M059J (cell line): ENCODE results near the gene SPRED3. TPM values are rescaled to one million over a fixed set of nuclear protein-coding genes. Genes with fewer than 3 reads are reported as not detected.

ENCODE experiments used
- DNase-seq: peaks from one replicate; pipeline ENCODE4 v3.0.0-alpha.2; 2012; ENCODE audit warnings: low read depth
- total RNA-seq: library from RNA; depleted of rRNA; stranded (reverse); fragments of >200 nt; shearing (Covaris generic); gene quantifications from 2 replicates; pipeline ENCODE4 v1.2.3, GENCODE V29; 2014

The SPRED3 gene
- total RNA-seq, 1 experiment from 2014 or later, result 3.5 TPM

DNA sequence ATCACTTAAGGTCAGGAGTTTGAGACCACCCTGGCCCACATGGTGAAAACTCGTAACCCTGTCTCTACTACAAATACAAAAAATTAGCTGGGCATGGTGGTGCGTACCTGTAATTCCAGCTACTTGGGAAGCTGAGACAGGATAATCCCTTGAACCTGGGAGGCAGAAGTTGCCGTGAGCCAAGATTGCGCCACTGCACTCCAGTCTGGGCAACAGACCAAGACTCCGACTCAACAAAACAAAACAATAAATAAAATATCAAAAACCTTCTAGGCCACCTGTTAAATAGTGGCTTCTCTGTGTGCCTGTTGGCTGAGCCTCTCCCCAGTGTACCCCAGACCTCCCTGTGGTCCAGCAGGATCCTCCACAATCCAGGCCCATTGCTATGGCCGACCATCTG, 17.4 kb upstream of the SPRED3 start:
- DNase-seq, result no peak

DNA sequence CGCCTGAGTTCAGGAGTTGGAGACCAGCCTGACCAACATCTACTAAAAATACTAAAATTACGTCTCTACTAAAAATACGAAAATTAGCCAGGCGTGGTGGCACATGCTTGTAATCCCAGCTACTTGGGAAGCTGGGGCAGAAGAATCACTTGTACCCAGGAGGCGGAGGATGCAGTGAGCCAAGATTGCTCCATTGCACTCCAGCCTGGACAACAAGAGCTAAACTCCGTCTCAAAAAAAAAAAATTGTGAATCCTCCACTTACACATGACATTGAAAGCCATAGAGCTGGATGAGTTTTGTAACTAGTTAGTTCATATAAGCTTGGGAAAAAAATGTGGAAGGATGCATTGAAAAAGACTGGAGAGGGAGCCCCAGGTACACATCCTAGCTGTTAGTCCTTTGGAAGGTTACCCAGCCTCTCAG, 14.6 kb upstream of the SPRED3 start:
- DNase-seq, result no peak

DNA sequence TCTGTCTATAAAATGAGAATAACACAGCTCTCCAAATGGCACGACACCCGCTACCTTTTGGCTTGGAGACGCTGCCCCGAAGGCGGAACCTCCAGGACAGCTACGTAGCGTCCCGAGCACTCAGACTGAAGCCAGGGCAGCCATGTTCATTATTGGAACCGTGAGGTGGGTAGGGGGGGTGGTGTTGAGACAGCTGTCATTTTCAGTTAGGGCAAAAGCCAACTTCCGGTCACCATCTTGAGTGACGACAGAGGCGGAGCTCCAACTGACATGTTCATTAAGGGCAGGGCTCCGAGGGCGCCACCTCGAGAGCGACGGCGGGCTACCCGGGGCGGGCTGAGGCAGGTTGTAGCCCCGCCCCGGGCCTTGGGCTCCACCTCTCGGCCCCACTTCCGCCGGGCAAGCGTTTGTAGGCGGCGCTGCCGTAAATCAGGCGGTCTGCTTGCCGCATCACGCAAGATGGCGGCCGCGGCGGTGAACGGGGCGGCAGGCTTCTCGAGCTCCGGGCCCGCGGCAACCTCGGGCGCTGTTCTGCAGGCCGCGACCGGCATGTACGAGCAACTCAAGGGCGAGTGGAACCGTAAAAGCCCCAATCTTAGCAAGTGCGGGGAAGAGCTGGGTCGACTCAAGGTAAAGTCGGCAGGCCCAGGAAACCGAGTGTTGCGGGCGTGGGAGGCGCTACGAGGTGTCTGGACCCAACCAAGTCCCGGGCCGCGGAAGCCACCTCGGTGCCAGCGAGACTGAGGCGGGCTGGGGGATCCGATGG, 14.0 kb upstream of the SPRED3 start, which contains the start of gene PSMD8:
TSS of gene PSMD8 (plus strand) at position 240 of the 766 bp plus-strand sequence. CDS start at position 271, 31 bp downstream.
- DNase-seq, result peak; percentile 99

DNA sequence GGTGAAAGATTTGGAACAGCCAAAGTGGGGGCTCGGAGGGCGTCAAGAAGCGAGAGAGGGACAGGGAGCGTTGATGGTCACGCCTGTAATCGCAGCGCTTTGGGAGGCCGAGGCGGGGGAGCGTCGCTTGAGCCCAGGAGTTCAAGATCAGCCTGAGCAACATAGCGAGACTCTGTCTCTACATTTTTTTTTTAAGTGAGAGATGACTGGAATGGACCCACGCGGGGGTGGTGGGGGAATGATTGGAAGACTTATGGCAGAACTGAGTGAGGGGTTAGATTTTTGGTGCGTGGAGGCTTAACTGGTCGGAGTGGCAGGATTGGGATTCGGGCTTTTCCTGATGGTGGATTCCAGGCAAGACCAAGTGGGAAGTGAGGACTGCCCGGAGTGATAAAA, 13.4 kb upstream of the SPRED3 start:
- peak; percentile 39 for DNase-seq

DNA sequence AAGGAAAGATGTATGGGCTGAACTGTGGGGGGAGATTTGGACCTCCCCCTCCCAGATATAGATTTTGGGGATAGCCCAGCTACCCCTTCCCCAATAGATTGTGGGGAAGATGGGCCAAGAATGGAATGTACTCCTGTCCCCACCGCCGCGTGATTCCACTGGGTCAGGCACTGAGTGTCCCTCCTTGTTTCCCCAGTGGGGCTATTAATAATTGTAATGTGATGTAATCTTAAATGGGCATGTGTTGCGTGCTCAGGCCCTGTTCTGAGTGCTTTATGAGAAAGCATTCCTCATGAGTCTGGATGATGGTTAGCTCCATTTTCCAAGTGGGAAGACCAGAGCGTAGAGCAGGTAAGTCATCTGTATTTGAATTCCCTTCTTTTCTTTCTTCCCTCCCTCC, 12.7 kb upstream of the SPRED3 start:
- no peak for DNase-seq

DNA sequence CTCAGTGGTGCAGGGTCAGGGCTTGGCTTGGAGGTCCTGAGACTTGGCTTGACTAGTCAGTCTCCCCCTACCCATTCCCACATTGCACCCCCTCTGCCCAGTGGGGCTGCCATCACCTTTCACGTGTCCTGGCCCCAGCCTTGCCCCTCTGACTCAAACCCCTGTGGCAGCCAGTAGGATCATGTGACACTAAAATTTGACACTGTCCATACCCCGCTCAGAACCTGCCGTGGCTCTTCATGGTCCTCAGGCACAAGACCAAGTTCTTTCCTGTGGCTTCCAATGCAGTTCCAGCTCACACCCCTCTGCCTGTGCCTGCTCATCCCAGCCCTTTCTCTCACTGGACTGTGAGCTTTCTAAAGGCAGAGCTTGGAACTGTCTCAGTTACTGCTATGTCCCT, 11.9 kb upstream of the SPRED3 start:
- no peak for DNase-seq

DNA sequence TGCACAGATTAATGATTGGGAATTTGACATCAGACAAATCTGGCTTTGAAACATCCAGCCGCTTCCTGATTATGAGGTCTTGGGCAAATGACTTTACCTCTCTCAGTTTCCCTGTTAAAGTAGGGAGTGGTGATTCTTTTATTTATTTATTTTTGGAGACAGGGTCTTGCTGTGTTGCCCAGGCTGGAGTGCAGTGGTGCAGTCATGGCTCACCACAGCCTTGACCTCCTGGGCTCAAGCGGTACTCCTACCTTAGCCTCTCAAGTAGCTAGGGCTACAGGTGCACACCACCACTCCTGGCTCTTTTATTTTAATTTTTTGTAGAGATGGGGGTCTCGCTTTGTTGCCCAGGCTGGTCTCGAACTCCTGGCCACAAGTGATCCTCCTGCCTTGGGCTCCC, 11.4 kb upstream of the SPRED3 start:
- DNase-seq, result no peak

DNA sequence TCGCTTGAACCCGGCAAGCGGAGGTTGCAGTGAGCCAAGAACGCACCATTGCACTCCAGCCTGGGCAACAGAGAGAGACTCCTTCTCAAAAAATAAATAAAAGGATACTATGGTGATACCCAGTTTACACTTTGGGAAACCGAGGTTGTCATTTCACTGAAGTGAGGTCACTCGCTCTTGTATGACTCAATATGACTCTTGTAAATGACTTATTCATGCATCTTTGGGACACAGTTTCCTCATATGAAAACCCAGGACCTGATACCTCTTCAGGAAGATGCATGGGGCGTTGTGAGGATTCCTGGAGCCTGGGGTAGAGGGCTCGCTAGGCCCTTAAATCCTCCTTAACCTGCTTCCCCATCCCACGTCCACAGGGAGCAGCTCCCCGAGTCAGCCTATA, 9.6 kb upstream of the SPRED3 start:
- peak; percentile 57 for DNase-seq

DNA sequence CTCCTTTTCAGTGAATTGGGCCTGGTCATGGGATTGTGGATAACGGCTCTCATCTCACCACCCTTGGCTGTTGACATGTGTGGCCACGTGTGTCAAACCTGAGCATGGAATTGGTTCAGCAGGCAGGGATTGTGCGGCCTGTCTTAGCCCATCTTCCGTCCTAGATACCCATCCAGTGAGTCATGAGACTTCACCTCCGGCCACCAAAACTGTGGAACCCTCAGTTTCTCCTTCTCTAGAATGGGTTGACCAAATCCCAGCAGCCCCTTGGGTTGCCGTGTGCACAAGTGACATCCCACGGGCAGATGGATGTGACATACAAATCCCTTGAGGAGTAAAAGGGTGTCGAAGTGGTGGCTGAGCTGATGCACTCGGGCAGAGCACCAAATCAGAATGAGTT, 7.4 kb upstream of the SPRED3 start:
- DNase-seq, result no peak

DNA sequence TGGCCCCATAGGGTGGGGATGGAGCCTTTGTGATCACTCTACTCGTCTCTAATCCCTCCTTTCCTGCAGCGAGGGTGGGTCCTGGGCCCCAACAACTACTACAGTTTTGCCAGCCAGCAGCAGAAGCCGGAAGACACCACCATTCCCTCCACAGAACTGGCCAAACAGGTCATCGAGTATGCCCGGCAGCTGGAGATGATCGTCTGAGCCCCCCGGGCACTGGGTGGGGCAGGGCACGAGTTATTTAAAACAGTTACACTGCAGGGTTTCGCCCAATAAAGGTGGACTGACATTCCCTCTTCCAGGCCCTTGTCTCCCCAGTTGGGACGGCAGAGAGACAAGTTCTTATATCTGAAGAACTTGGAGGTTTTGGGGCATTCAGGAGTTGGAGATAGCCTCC, 5.3 kb upstream of the SPRED3 start:
- DNase-seq, result no peak

DNA sequence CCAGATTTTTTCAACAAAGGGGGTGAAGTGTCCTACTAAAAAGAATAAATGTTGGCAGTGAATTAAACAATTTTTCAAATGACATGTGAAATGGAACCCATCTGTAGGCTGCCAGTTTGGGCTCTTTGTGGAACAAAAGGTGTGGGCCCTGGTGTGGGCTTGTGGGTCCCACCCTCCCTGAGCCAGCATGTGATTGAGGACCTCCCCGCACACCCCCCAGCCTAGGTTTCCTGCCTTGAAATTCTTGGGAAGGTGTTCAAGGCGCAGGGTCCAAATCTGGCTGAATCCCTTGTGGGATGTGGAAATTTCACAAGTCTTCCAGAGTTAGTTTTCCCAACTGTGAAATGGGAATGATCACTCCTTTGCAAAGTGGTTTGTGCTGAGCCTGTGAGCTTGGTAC, 4.8 kb upstream of the SPRED3 start:
- no peak for DNase-seq

DNA sequence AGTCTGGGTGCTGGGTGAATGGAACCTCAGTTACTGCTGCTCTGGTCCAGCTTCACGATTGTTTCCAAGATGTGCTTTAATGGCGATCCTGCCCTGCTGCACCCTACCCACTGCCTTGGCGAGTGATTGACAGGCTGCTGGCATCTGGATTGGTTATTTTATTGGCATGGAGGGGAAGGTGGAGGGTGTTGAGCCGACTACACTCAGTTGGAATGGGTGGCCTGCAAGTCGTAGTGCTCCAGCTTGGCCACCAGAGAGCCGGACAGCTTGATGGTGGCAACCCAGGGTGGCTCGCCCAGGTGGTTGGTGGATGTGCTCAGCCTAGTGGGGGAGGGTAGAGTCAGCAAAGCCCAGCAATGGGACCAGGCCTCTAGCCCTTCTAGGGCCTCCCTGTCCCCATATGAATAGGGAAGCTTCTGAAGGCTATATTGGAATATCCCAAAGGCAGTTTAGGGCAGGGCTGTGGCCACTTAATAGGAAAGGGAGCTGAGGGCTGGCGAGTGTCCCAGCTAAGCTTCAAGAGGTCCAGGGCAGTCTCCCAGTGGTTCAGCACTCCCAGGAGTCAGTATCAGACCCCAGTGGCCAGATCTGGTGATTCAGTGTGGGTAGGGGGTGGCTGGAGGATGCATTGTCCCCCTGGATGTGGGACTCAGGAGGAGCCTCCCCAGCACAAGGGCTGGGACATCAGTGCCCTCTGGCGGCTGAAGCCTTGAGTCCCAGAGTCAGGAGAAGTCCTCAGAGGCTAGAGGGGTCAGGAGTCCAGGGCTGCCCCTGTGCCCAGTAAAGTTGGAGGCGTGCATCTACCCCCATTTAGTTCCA, 4.1 kb upstream of the SPRED3 start:
- DNase-seq, result no peak

DNA sequence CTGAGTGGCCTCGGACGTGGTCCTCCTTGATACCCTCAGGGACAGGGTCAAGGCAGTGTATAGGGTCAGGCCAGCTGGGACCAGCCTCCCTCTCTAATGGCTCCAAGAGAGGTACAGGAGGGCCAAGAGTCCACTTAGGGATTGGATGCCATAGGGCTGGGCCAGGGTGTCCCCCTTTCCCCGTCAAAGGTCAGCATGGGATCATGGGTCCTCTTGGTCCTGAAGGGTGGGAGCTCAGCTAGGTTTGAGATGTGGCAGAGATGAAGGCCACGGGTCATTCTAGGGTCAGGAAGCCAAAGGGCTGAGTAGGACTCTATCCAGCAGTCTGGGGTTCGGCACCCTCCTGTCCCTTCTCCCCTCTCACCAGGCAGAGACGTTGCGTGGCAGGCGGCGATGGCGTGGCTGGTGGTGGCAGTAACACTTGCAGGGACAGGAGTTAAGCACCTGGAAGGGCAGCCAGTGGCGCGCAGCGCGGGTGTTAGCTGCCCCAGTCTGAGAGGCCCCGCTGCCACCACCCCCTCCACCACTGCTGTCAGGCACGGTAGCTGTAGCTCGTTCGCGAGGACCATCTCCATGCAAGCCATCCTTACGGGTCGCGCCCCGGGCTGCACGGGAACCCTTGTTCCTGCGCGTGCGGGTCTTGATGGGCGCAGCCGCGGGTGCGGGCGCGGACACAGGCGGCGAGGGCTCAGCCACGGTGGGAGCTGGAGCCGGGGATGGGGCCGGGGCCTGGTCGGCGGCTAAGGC, 3.3 kb upstream of the SPRED3 start:
- no peak for DNase-seq

DNA sequence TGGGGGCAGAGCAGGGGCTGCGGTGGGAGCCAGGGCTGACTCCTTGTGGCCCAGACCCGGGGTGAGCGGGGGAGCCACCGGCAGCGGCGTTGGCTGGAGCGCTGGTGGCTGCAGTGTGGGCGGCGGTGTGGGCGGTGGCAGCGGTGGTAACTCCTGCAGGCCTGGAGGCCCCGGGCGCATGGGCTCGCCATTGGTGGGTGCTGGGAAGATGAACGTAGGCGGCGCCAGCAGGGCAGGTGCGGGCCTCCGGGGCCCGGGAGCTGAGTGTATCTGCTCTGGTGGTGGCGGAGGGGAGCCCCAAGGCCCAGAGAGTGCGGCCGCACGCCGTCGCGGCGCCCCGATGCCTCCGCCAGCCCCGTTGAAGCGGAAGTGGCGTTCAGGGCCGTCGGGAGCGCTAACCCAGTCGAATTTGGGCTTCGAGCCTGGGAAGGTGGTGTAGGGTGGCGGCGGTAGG, 2.7 kb upstream of the SPRED3 start:
- no peak for DNase-seq

DNA sequence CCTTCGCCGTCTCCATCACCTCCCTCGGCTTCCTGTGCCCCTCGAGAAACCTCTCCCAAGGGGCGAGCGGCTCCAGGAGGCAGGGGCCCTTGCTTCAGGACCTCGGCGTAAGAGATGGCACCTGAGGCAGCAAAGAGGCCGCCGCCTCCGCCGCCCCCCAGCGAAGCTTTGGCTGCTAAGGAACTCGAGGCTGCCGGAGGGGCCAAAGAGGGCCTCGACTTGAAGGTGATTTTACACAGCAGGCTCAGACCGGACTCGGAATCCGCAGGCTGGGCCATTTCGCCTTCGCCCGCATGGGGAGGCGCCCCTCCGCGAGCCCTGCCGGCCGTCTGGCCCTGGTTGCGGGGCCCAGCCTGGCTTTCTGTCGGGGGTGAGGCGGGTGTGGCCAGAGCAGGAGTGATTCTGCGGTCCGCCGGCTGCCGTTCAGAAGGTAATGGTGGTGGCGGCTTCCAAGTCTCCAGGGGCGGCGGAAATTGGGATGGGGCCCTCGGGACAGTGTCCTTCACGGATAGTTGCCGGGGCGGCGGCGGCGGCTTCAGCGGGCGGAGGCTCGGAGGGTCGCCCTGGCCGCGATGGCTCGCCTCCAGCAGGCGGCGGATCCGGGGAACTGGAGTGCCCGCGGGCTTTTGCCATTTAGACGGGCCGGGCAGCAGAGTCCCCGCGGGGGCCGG, 2.1 kb upstream of the SPRED3 start:
- no peak for DNase-seq

DNA sequence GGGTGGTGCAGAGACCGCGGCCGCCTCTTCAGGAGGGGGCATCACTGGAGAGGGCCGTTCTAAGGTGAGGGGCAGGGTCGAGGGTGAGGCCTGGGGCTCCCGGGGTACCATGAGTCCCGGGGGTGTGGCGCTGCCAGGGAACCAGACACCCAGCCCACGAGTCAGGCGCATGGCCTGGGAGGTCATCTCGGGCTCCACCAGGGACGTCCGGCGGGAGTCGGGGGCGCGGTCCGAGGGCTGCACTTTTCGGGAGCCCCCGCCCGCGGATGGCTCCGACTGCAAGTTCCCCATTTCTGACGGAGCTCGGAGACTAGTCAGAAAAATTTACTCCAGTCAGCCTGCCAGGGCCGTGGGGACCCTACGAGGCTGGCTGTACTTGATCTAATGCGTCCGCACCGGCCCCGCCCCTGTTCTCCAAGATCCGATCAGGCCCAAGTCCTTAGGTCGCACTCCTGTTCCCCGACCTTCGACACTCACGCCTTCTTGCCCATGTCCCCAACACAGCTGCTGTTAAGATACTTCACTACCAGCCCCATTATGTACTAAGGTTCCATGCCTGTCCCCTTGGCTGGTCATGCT, 1.4 kb upstream of the SPRED3 start:
- no peak for DNase-seq

DNA sequence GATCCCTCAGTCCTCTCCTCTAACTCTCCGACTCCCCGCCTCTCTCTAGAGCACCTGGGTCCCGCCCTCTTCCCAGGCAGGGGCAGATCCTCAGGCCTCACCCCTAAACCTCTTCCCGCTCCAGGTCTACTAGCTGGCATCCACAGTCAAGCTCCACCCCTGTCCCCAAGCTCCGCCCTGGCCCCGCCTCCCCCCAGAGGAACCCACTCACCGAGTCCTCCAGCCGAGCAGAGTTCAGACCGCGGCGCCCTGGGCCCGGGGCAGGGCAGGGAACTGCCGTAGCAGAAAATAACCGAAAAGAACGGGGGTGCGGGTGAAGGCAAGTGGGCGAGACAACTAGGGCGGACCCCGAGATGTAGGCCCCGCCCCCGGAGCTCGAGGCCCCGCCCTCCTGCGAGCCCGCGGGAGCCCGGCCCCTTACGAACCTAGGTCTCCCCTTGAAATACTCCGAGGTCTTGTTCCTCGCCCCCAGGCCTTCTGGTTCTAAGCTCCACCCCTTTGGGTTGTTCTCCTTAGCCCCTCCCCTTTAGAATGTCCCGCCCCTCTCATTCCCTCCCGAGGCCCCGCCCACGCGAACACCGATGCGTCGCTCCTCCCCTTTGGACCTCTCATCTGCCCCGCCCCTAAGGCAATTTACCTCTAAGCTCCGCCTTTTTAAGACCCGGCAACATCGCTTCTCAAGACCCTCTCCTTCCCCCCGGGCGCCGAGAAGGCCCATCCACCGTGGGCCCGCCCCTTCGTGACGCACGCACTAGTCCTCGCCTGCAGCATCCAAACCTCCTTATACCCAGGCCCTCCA, 748 bp upstream of the SPRED3 start, which contains the start of gene GGN:
TSS of gene GGN (minus strand) at position 485 of the 799 bp plus-strand sequence. CDS start 773 bp downstream, outside the sequence.
- DNase-seq, result peak; percentile 94

DNA sequence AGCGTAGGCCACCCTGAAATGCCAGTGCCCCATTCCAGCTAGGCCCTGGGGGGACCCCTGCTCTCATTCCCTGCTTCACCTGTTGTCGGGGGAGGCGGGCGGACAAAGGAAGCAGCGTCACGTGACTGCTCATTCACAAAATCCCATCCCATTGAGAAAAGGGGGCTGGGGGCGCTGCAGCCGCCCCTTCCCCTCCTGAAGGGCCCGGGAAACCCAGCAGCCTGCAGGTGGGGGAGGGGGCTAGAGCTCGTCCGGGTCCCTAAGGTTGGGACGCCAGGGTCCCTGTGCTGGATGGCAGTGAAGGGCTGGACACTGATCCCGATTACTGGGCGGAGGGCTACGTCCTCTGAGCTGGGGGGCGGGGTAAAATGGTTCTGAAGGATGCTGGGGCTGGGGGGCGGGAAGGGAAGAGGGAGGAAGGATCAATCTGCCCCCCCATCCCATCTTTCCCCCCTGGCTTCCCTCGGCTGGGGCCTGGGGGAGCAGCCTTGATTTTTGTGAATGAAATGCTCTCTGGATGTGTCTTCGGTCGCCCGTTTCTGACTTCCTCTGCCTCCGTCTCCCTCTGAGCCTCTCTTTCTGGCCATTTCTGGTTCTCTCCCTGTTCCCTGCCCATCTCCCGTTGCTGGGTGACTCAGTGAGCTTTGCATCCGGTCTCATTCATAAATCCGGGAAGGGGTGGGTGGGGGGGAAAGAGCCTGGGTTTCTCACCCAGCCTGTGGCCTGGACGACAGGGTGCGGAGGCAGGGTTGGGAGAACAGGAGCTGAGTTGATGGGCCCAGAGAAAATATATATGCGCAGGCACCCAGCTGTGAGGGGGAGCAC, 816 bp downstream of the SPRED3 start:
- DNase-seq, result peak; percentile 87
